ENCODE data around the gene CDK19.

- TF ChIP-seq MAX (IDR thresholded peaks at IDR 0.05; ENCODE audit: low read depth) (no peak), TAF1 (IDR thresholded peaks at IDR 0.05; ENCODE audit: borderline replicate concordance, low read depth, low read length) (no peak), CTCF (IDR thresholded peaks at IDR 0.05) (no peak), SIN3A (IDR thresholded peaks at IDR 0.05; ENCODE audit: borderline replicate concordance, low read depth, low read length) (no peak), CHD2 (IDR thresholded peaks at IDR 0.05; ENCODE audit: low read length, partially characterized antibody) (no peak), GATA2 (CRISPR knock-in tag; IDR thresholded peaks at IDR 0.05) (no peak), JUND (IDR thresholded peaks at IDR 0.05) (no peak)
Measured at GRCh38 chr6:110589865-110590513, 225.3 kb downstream of the CDK19 start.

All from SK-N-SH (cell line).